22Rv1 (cell line): ENCODE measurements around the gene PKN2.

Experiments
- CTCF ChIP-seq: fragments of 450-650 bp; IDR thresholded peaks from 2 replicates; pipeline ENCODE4 v1.5.1; 2017; ENCODE audit warnings: mild to moderate bottlenecking
- ZFX ChIP-seq: fragments of 450-650 bp; IDR thresholded peaks from 2 replicates; pipeline ENCODE4 v1.6.1; 2017; ENCODE audit warnings: antibody characterized with exemption, borderline replicate concordance

DNA sequence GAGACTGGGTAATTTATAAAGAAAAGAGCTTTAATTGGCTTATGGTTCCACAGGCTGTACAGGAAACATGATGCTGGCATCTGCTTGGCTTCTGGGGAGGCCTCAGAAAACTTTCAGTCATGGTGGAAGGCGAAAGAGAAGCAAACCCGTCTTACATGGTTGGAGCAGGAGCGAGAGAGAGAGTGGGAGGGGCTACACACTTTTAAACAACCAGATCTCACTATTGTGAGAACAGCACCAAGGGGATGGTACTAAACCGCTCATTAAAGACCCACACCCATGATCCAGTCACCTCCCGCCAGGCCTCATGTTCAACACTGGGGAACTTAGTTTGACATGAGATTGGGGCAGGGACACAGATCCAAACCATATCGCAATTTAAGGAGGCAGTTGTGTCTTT is 69.4 kb downstream of the PKN2 start:
- TF ChIP-seq CTCF: no peak
- TF ChIP-seq ZFX: no peak
